HUDEP-2 (cell line): ENCODE measurements around the gene PLA2G4E.

Experiments
- DNase-seq, 76 experiments: peaks; one replicate each; lab custom pipeline; 2025; ENCODE audit not compliant: unreplicated experiment in 76 of 76; lab: John Stamatoyannopoulos, UW

PLA2G4E gene

GRCh38 chr15:42053010-42053409 is 32.2 kb upstream of the PLA2G4E start:
- no peak for DNase-seq

GRCh38 chr15:42050484-42051255 is 29.8 kb upstream of the PLA2G4E start:
- no peak for DNase-seq

GRCh38 chr15:42048821-42049200 is 28.0 kb upstream of the PLA2G4E start:
- no peak for DNase-seq

DNA sequence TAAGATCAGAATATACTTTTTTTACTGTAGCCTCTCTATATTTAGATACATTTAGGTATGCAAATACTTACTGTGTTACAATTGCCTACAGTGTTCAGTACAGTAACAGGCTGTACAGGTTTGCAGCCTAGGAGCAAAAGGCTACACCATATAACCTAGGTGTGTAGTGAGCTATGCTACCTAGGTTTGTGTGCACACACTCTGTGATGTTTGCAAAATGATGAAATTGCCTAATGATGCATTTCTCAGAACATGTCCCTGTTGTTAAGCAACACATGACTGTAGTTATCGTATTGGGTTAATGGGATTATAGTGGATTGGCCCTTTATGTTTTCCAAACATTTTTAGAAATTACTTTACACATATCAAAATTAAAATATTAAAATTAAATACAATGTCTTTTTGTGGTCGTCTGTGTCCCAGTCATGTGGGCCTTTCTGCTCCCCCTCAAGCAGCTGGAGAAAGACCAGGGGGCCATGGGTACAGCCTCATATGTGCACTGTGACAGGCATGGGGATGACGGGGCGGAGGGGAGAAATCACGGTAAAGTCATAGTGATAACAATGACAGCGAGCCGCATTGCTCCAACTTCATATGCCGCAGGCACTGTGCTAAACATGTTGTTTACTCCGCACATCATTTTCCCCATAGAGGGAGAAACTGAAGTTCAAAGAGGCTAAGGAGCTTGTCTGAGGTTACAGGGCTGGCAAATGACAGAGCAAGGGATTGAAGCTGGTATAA is 27.4 kb upstream of the PLA2G4E start:
- DNase-seq = no peak

GRCh38 chr15:42046597-42046996 is 25.8 kb upstream of the PLA2G4E start:
- DNase-seq = peak in 34 of 76 experiments; percentile 11 to 60 (median 30)

DNA sequence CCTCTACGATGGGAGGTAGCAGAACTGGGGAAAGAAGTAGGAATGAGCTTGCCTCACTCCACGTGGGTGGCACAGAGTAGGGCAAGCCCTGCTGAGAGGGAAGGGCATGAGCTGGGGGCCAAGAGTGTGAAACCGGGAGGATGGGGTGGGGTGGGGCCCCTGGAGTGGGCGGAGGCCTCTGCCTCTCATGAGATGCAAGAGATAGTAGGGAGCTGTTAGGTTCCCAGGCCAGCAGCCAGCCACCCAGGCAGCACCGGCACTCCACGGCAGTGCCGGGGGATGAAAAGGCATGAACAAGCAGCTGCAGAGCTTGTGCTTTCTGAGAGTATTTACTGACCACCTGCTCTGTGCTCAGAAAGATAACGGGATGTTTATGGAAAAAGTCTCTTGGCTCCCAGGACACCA is 24.4 kb upstream of the PLA2G4E start:
- peak in 60 of 76 experiments; percentile 8 to 76 (median 48) for DNase-seq

- DNase-seq = no peak
Measured at GRCh38 chr15:42042602-42043400, 22.0 kb upstream of the PLA2G4E start.

- DNase-seq = no peak
Measured at GRCh38 chr15:42038401-42038800, 17.6 kb upstream of the PLA2G4E start.

GRCh38 chr15:42037656-42038055 is 16.8 kb upstream of the PLA2G4E start:
- peak in 10 of 76 experiments; percentile 2 to 27 (median 14) for DNase-seq

DNA sequence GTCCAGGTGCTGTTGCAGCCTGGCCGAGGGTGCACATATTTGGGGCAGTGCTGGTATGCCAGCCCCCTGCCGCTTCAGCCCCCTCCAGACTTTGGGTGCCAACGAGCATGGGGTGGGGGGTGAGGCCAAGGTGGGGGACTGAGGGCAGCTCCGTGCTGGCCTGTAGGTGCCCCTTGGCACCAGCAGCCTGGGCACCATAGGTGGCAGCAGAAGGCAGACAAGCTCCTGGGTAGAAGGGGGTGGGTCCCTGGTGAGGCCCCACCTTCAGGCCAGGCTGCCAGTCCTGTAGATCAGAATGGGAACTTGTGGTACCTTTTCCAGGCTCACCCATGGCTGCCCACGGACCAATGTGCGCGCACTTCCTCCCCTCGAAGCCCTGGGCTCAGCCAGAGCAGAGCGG is 16.1 kb upstream of the PLA2G4E start:
- DNase-seq = no peak

DNA sequence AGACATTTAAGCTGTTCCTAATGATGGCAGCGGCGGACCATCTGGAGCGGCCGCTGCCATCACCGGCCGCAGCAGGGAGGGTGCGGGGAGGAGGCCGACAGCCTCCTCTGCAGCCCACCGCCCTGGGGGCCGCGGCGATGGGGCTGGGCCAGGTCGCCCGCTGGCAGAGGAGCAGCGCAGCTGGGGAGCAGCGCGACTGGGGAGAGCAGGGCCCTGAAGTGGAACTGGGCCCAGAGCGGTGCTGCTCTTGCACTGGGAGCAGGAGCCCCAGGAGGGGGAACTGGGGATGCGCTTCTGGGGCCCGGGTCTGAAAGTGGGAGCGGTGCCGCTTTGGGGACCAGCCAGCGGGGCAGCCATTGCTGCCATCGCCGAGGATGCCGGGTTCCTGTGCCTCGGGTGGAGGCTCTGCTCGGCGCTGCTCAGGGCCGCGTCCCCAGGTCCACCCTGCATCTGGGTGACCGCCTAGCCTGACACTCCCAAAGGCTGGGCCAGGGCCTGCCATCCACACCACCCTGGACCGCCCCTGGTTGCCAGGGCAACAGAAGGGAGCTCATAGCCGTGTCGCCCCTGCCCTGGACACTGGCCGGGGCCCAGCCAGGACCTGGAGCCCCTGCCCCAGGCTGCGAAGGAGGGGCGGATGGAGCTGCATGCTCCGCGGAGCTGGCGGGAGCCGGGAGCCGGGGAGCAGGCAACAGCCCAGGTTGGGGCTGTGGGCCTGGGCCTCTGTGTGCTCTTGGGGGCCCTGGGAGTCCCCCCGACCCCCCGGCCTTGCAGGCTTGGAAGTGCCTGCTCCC is 15.5 kb upstream of the PLA2G4E start:
- DNase-seq = no peak

- no peak for DNase-seq
Measured at GRCh38 chr15:42035435-42035761, 14.6 kb upstream of the PLA2G4E start.

DNA sequence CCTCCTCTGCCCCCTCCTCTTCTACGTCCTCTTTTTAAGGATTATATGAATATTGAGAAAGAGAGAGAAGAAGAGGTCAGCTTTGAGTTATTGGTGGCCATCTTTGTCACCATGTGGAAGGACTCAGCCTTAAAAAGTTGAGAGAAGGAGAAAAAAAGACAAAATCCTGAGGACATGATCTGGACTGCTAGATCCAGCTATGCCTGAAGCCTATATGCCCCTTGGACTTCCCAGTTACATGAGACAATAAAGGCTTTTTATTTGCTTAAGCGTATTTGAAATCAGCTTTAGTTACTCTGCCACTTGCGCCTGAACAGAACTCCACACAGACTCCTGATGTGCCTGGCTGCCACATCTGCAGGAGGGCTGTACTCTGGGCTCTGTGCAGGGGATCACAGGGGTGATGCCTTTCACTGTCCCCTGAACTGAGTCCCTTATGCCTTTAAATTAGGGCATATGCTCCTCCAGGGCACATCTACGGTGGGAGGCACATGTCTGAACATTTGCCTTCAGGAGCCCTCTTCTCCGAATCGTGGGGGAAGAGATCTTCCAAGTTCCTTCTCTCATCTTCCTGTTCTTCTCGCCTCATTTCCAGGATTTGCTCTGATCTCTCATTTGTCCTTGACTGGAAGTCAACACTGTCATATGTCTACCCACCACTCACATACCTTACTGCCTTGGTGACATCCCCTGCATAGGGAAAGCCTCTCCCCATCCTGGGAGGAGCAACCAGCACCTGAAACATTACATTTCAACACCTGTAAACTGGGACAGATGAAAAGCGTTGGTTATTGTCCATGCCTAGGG is 14.0 kb upstream of the PLA2G4E start:
- no peak for DNase-seq

GRCh38 chr15:42033214-42033873 is 12.5 kb upstream of the PLA2G4E start:
- no peak for DNase-seq

GRCh38 chr15:42032376-42033213 is 11.8 kb upstream of the PLA2G4E start:
- no peak for DNase-seq

DNA sequence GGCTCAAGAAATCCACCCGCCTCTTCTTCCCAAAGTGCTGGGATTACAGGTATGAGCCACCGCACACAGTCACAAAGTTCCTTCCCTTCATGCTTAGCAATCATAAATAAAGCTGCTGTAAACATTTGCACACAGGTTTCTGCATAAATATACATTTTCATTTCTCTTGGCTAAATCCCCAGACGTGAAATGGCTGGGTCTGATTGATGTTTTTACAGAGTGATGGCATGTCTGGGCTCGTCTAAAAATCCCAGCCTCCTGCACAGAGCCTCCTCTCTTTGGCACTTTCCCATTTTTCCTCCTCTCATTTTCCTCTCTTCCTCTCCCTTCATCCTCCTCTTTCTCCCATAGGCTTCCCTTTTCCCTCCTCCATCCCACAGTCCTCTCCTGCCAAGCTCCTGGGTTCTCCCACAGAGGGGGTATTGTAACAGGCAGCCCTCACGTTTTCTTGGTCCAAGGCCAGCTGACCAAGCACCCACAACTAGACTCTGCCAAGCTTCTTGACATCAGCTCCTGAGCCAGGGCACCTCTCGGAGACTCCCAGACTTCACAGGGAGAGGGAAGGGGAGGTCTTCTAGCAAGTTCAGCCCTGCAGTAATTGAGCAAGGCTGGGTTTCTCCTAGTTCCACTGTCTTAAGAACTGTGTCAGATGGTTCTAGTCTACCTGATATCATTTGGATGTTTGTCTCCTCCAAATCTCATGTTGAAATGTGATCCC is 10.5 kb upstream of the PLA2G4E start:
- no peak for DNase-seq

GRCh38 chr15:42027521-42027920 is 6.7 kb upstream of the PLA2G4E start:
- no peak for DNase-seq

DNA sequence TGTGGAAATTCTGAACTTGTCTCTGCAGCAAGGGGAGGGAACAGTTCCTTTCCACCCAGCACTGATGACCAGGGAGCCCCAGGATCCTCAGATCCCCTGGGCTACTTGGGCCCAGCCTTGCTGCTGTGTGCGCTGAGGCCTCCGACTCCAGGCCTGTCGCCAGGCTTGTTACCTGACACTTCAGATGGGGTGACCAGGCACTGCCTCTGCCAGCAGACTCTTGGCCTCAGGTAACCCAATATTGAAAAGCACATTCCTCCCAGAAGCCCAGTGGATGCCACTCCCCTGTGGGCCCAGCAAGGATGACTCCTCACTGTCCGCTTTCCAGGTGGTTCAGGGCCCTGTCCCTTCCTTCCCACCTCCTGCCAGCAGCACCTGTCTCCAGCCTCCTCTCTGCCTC is 3.5 kb upstream of the PLA2G4E start:
- no peak for DNase-seq
